HG03045 (cell line): ENCODE results near the gene TMEM50A.
"Not testable (repeated sequence)": the region's sequence is repeated elsewhere in the genome, so short reads cannot be mapped to it uniquely, and the experiment has no call there.

Source experiments
- ATAC-seq: cut with Tn5 transposase; IDR thresholded peaks from one replicate; pipeline ENCODE4 v1.9.1; 2021; ENCODE audit warnings: mild to moderate bottlenecking, moderate library complexity; ENCODE audit not compliant: unreplicated experiment

The TMEM50A gene

GRCh38 chr1:25338188-25338981 is at the start of gene TMEM50A:
TSS of gene TMEM50A (plus strand) at chr1:25338334. CDS start at chr1:25340487, 2,153 bp downstream.
- peak; percentile 65 for ATAC-seq

GRCh38 chr1:25288573-25289101 is 49.5 kb upstream of the TMEM50A start:
- not testable (repeated sequence) for ATAC-seq

GRCh38 chr1:25290043-25290442 is 48.1 kb upstream of the TMEM50A start:
- not testable (repeated sequence) for ATAC-seq

- not testable (repeated sequence) for ATAC-seq
Measured at GRCh38 chr1:25293426-25293825, 44.7 kb upstream of the TMEM50A start.

- ATAC-seq, result not testable (repeated sequence)
Measured at GRCh38 chr1:25294889-25295826, 43.0 kb upstream of the TMEM50A start.

GRCh38 chr1:25296501-25296900 is 41.6 kb upstream of the TMEM50A start:
- not testable (repeated sequence) for ATAC-seq

GRCh38 chr1:25300729-25301128 is 37.4 kb upstream of the TMEM50A start:
- ATAC-seq, result not testable (repeated sequence)

GRCh38 chr1:25302330-25302729 is 35.8 kb upstream of the TMEM50A start:
- not testable (repeated sequence) for ATAC-seq

- not testable (repeated sequence) for ATAC-seq
Measured at GRCh38 chr1:25304936-25305335, 33.2 kb upstream of the TMEM50A start.

- ATAC-seq, result not testable (repeated sequence)
Measured at GRCh38 chr1:25308168-25308567, 30.0 kb upstream of the TMEM50A start.

GRCh38 chr1:25309085-25309484 is 29.0 kb upstream of the TMEM50A start:
- ATAC-seq, result not testable (repeated sequence)

GRCh38 chr1:25309486-25309885 is 28.6 kb upstream of the TMEM50A start:
- ATAC-seq, result not testable (repeated sequence)

- not testable (repeated sequence) for ATAC-seq
Measured at GRCh38 chr1:25312806-25313470, 25.2 kb upstream of the TMEM50A start.

- not testable (repeated sequence) for ATAC-seq
Measured at GRCh38 chr1:25320314-25320938, 17.7 kb upstream of the TMEM50A start.

GRCh38 chr1:25322127-25322526 is 16.0 kb upstream of the TMEM50A start:
- ATAC-seq, result not testable (repeated sequence)

GRCh38 chr1:25324407-25324806 is 13.7 kb upstream of the TMEM50A start:
- ATAC-seq, result not testable (repeated sequence)

- ATAC-seq, result not testable (repeated sequence)
Measured at GRCh38 chr1:25327864-25328790, 10.0 kb upstream of the TMEM50A start.

- ATAC-seq, result not testable (repeated sequence)
Measured at GRCh38 chr1:25328791-25329185, 9.3 kb upstream of the TMEM50A start.

GRCh38 chr1:25329336-25329735 is 8.8 kb upstream of the TMEM50A start:
- not testable (repeated sequence) for ATAC-seq
